GM21576 (cell line): ENCODE results near the gene ANKRD42.
"Not testable (repeated sequence)": the region's sequence is repeated elsewhere in the genome, so short reads cannot be mapped to it uniquely, and the experiment has no call there.

Experiments used
- ATAC-seq: cut with Tn5 transposase; IDR thresholded peaks from one replicate; pipeline ENCODE4 v1.9.1; 2021; ENCODE audit warnings: mild to moderate bottlenecking, moderate library complexity; ENCODE audit not compliant: unreplicated experiment

The ANKRD42 gene

DNA sequence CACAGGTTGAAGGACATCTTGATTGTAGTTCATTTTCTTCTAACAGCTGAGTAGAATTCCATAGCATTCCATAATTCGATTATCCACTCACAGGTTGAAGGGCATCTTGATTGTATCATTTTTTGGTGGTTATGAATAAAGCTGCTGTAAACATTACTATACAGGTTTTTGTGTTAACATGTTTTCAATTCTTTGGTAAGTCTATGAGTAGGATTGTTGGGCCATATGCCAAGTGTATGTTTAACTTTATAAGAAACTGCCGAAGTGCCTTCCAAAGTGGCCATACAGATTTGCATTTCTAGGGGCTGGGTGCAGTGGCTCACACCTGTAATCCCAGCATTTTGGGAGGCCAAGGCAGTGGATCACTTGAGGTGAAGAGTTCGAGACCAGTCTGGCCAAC is 44.6 kb downstream of the ANKRD42 start:
- no peak for ATAC-seq

- peak; percentile 75 for ATAC-seq
Measured at GRCh38 chr11:83241291-83241946, 47.9 kb downstream of the ANKRD42 start.

DNA sequence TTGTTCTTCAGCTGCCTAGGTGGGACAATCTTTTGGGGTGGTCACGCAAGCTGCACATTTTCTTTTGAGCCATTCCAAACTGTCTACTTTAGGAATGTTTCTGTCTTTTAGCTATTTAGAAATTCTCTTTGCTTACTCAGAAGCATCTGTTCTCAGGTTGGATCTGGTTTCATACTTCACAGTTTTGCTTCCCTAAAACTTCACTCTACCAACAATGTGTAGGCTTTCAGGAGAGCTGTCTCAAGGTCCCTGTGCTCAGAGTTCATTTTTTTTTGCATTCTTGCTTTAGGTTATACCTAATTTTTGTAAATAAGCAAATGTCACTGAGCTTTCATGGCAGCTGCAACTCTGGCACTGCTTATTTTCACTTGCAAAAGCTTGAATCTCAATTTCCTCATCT is 55.9 kb downstream of the ANKRD42 start:
- no peak for ATAC-seq

DNA sequence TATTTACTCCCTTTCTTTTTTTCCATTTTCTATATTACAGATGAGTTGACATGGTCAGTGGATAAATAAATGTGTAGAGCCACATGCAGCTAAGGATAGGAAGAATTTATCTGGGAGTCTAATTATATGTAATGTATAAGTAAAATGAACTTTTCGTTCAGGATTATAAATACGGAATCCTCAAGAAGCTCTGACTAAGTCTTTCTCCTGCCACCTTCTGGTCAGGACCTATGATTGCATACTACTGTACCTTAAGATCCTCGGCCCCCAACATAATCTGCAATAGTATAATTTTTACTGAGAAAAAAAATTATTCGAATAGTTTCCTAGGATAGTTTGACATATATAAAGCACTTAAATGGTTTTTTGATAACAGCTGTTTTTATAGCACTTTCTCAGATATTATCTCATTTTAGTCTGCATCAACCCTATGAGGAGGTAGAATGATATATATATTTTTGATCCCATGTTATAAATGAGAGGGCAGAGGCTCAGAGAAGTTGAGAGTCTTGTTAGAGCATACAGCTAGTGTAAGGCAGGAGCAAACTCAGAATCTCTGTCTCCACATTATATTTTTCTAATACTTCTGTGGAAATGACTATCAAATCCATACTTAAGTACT is 56.6 kb downstream of the ANKRD42 start:
- ATAC-seq, result peak; percentile 79

GRCh38 chr11:83252266-83252665 is 58.8 kb downstream of the ANKRD42 start:
- no peak for ATAC-seq

- ATAC-seq, result no peak
Measured at GRCh38 chr11:83252941-83253340, 59.4 kb downstream of the ANKRD42 start.

DNA sequence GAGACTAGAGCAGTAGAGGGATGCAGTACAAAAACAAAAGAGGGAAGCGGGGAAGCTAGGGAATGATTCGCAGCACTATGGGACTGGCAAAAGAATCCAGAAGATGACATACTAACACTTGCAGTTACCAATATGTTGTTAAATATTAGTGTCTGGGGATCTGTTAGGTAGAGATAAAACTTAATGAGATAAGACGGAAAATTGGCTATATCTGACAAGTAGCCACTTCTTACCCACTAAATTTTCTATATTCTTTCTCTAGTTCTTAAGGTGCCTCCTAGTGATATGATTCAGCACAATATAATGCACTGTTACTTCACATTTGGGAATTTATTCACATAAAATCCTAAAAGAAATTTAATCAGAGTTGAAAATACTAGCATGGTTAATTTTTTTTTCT is 61.9 kb downstream of the ANKRD42 start:
- ATAC-seq, result no peak

DNA sequence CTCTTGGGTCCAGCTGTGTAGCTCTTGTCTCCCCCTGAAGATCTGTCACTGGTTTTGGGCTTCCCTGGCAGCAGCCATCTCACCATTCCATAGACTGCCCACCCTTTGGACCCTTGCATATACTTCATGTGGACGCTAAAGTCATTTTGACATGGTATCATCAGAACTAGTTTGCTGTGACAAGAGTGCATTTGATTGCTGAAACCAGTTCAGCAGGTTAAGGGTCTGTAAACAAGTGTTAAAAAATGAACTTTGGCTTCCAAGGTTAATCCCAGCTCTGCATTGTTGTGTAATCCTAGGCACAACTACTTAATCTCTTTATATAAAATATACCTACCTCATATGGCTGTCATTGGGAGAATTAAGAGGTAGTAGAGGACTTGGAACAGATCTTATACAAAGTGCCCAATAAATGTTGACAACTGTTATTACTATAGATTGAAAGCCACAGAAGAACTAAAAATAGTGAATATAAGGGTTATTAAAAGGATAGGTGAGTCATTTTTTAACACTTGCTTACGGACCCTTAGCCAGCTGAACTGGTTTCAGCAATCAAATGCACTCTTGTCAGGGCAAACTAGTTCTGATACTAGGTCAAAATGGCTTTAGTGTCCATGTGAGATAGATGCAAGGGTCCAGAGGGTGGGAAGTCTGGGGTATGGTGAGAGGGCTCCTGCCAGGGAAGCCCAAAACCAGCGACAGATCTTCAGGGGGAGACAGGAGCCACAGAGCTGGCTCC is 63.3 kb downstream of the ANKRD42 start:
- ATAC-seq, result no peak

- no peak for ATAC-seq
Measured at GRCh38 chr11:83257761-83258168, 64.3 kb downstream of the ANKRD42 start.

GRCh38 chr11:83259559-83259958 is 66.0 kb downstream of the ANKRD42 start:
- no peak for ATAC-seq

GRCh38 chr11:83265331-83265730 is 71.8 kb downstream of the ANKRD42 start:
- ATAC-seq, result no peak

DNA sequence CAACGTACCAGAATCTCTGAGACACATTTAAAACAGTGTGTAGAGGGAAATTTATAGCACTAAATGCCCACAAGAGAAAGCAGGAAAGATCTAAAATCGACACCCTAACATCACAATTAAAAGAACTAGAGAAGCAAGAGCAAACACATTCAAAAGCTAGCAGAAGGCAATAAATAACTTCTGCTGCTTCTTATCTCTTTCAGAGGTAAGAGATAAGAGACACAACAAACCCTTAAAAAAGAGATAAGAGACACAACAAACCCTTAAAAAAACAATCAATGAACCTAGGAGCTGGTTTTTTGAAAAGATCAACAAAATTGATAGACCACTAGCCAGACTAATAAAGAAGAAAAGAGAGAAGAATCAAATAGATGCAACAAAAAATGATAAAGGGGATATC is 75.6 kb downstream of the ANKRD42 start:
- ATAC-seq, result not testable (repeated sequence)

DNA sequence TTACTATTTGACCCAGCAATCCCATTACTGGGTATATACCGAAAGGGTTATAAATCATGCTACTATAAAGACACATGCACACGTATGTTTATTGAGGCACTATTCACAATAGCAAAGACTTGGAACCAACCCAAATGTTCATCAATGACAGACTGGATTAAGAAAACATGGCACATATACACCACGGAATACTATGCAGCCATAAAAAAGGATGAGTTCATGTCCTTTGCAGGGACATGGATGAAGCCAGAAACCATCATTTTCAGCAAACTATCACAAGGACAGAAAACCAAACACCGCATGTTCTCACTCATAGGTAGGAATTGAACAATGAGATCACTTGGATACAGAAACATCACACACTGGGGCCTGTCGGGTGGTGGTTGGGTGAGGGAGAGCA is 78.2 kb downstream of the ANKRD42 start:
- ATAC-seq, result not testable (repeated sequence)

DNA sequence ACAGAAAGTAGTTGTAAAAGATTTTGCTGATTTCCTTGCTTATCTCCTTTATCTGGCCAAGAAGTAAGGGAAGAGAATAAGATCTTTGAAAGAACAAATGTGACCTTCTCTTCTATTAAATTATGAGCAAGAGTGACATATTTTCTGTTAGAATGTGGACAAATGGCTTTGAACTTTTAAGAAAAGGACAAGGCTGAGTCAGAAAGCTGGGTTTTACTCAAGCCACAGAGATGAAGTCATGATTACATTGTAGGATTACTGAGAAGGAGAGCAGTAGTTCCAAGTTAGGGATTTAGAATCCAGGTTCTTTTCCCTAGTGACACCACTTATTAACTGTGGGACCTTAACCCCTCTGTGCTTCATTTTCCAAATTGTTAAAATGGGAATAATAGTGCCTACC is 79.1 kb downstream of the ANKRD42 start:
- no peak for ATAC-seq

GRCh38 chr11:83275888-83276641 is 82.6 kb downstream of the ANKRD42 start:
- no peak for ATAC-seq

GRCh38 chr11:83278351-83278750 is 84.8 kb downstream of the ANKRD42 start:
- no peak for ATAC-seq

DNA sequence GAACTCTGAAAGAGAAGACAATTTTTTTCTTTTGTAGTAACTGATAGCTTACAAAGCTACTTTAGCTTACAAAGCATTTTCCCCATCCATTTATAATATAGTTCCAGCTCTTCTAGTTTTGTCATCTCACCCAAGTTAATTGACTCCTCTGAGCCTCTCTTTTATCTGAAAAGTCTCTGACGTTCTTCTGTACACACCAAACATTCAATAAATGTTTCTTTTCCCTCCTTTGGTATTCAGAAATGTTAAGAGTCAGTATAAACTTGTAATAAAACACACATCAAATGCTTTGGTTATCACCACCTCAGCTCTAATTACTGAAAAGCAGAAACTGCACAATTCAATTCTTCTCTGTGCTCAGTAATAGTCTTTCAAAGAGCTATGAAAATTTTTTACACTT is 86.7 kb downstream of the ANKRD42 start:
- no peak for ATAC-seq

DNA sequence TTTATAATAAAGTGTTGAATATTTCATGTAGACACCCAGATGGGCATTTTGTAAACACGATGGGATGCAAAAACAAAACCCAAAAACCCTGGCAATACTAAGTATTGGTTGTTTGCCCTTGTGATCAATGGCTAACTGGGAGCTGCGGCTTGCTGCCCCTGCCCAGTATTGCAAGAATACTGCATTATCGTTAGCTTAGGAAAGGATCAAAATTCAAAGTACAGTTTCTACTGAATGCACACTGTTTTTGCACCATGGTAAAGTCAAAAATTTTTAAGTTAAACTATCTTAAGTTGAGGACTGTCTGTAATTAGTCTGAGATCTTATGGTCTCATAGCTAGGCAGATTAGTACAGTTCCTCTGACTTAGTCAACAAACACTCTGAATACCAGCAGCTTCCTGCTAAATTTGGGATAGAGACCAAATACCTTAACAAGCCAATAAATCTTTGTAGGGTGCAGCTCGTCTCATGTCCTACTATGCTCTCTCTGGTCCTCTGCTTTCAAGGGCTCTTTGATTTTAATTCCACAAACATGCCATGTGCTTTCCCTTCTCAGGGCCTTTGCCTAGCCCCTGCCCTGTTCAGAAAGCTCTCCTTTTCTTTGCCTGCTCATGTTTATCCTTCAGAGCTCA is 88.7 kb downstream of the ANKRD42 start:
- ATAC-seq, result no peak

GRCh38 chr11:83284501-83285150 is 91.1 kb downstream of the ANKRD42 start:
- no peak for ATAC-seq

GRCh38 chr11:83285151-83285770 is 91.7 kb downstream of the ANKRD42 start:
- ATAC-seq, result peak; percentile 41
